HEK293T (cell line): ENCODE results near the gene CCNL2.

ENCODE experiments used
- ELF4 ChIP-seq: fragments of 450-650 bp; IDR thresholded peaks from 2 replicates; pipeline ENCODE4 v1.6.1; 2017; ENCODE audit warnings: antibody characterized with exemption
- FOXA1 ChIP-seq: fragments of 450-650 bp; IDR thresholded peaks from 2 replicates; pipeline ENCODE4 v1.6.1; 2016; ENCODE audit warnings: mild to moderate bottlenecking
- FOXM1 ChIP-seq: fragments of 450-650 bp; IDR thresholded peaks from 2 replicates; pipeline ENCODE4 v1.6.1; 2017; ENCODE audit warnings: mild to moderate bottlenecking, borderline replicate concordance
- HDGF ChIP-seq: fragments of 450-650 bp; IDR thresholded peaks from 2 replicates; pipeline ENCODE4 v1.6.1; 2017; ENCODE audit warnings: antibody characterized with exemption, borderline replicate concordance
- LEF1 ChIP-seq: fragments of 450-650 bp; IDR thresholded peaks from 2 replicates; pipeline ENCODE4 v1.6.1; 2017; ENCODE audit warnings: mild to moderate bottlenecking, borderline replicate concordance
- SP1 ChIP-seq: fragments of 450-650 bp; IDR thresholded peaks from 2 replicates; pipeline ENCODE4 v1.6.1; 2017

- TF ChIP-seq SP1 (no peak), FOXA1 (no peak), HDGF (no peak), FOXM1 (no peak), ELF4 (no peak), LEF1 (no peak)
Observed at GRCh38 chr1:1439546-1440261, 40.6 kb upstream of the CCNL2 start.
